WERI-Rb-1 (cell line): Measurements from ENCODE around the gene TRPM3.

Experiments
- DNase-seq: peaks from one replicate; pipeline ENCODE4 v3.0.0-alpha.2; 2020
- H3K27ac ChIP-seq: fragments of 250-450 bp; sonication (Bioruptor Pico); 2 replicates; pipeline ENCODE4 v1.5.1; 2020; ENCODE audit warnings: mild to moderate bottlenecking, moderate library complexity
- H3K27me3 ChIP-seq: fragments of 250-450 bp; sonication (Bioruptor Pico); 2 replicates; pipeline ENCODE4 v1.5.1; 2021; ENCODE audit warnings: mild to moderate bottlenecking, low read depth, moderate library complexity; ENCODE audit not compliant: insufficient read depth, severe bottlenecking
- H3K36me3 ChIP-seq: fragments of 250-450 bp; sonication (Bioruptor Pico); 2 replicates; pipeline ENCODE4 v1.5.1; 2020; ENCODE audit warnings: mild to moderate bottlenecking, moderate library complexity
- H3K4me3 ChIP-seq: 2 replicates; pipeline ENCODE4 v1.5.1; 2011; ENCODE audit warnings: low read depth, mild to moderate bottlenecking, control low read depth, low read length
- H3K9me3 ChIP-seq: fragments of 250-450 bp; sonication (Bioruptor Pico); 2 replicates; pipeline ENCODE4 v1.5.1; 2021; ENCODE audit warnings: mild to moderate bottlenecking, moderate library complexity; ENCODE audit not compliant: severe bottlenecking
- CTCF ChIP-seq: IDR thresholded peaks from 2 replicates; pipeline ENCODE4 v1.5.1; 2011; ENCODE audit warnings: low read depth, mild to moderate bottlenecking, control low read depth, inconsistent platforms, low read length

The TRPM3 gene

GRCh38 chr9:70792796-70793195 lies 328.6 kb downstream of the TRPM3 start:
- Histone ChIP-seq H3K9me3 (no peaks in the 10 kb centered on the region), H3K36me3 (no peaks in the 10 kb centered on the region), H3K27me3 (no peaks in the 10 kb centered on the region), H3K27ac (no peak overlapping the region), H3K4me3 (no peak overlapping the region)
- TF ChIP-seq CTCF, result no peak
- DNase-seq, result no peak

GRCh38 chr9:70791936-70792335 lies 329.5 kb downstream of the TRPM3 start:
- Histone ChIP-seq H3K4me3 (no peak overlapping the region), H3K27ac (no peak overlapping the region), H3K27me3 (no peaks in the 10 kb centered on the region), H3K9me3 (no peaks in the 10 kb centered on the region), H3K36me3 (no peaks in the 10 kb centered on the region)
- no peak for DNase-seq
- TF ChIP-seq CTCF, result no peak

GRCh38 chr9:70789086-70789485 lies 332.3 kb downstream of the TRPM3 start:
- H3K27me3 ChIP-seq, result no peaks in the 10 kb centered on the region
- no peak for DNase-seq
- TF ChIP-seq CTCF, result no peak
- H3K27ac ChIP-seq, result no peak overlapping the region
- no peak overlapping the region for H3K4me3 ChIP-seq
- H3K9me3 ChIP-seq, result no peaks in the 10 kb centered on the region
- H3K36me3 ChIP-seq, result no peaks in the 10 kb centered on the region

GRCh38 chr9:70784456-70784855 lies 337.0 kb downstream of the TRPM3 start:
- no peak overlapping the region for H3K27ac ChIP-seq
- no peak overlapping the region for H3K4me3 ChIP-seq
- no peaks in the 10 kb centered on the region for H3K9me3 ChIP-seq
- no peak for TF ChIP-seq CTCF
- H3K36me3 ChIP-seq, result no peaks in the 10 kb centered on the region
- DNase-seq, result no peak
- H3K27me3 ChIP-seq, result no peaks in the 10 kb centered on the region

GRCh38 chr9:70778568-70778967 lies 342.9 kb downstream of the TRPM3 start:
- Histone ChIP-seq H3K9me3 (no peaks in the 10 kb centered on the region), H3K4me3 (no peak overlapping the region), H3K27me3 (no peaks in the 10 kb centered on the region), H3K27ac (no peak overlapping the region), H3K36me3 (no peaks in the 10 kb centered on the region)
- DNase-seq, result no peak
- no peak for TF ChIP-seq CTCF

- H3K9me3 ChIP-seq, result no peaks in the 10 kb centered on the region
- no peak overlapping the region for H3K27ac ChIP-seq
- no peak for DNase-seq
- H3K27me3 ChIP-seq, result no peaks in the 10 kb centered on the region
- no peaks in the 10 kb centered on the region for H3K36me3 ChIP-seq
- H3K4me3 ChIP-seq, result no peak overlapping the region
- TF ChIP-seq CTCF, result no peak
Observed at GRCh38 chr9:70773579-70773978, 347.8 kb downstream of the TRPM3 start.
